ENCODE results near the gene DOCK4.

The DOCK4 gene

GRCh38 chr7:112072541-112073245, 133.5 kb downstream of the DOCK4 start:
- in situ Hi-C loops (cut with MboI; ENCODE audit: low pct_unique_long_range_greater_than_20kb, low sequenced_read_pairs), result no loop called here
- DNase-seq, result no peak

GRCh38 chr7:112071856-112072255, 134.3 kb downstream of the DOCK4 start:
- in situ Hi-C loops (cut with MboI; ENCODE audit: low pct_unique_long_range_greater_than_20kb, low sequenced_read_pairs), result no loop called here
- no peak for DNase-seq

DNA sequence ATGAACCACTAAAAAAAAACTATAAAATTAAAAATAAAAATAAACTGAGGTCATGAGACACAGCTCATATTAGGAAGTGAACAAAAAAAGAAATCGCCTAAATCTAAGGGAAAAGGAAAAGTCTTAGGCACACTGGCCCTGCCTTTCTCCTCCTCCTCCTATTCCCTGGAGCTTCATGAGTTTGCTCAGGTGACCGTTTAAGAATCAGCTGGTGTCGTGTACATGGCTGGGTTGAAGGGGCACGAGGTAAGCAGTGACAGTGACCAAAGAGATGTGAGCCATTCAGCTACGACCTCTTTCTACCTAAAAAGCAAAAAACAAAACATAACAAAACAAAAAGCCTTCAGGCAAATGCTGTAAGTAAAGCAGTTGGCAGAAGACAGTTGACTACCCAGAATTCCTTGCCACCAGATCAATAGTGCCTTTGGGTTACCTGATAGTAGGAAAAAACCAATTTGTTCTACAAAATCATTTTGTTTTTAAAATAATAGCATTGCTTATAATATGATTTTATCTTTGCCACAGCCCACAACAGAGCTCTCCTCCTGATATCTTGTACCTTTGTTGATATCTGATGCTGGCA, 135.4 kb downstream of the DOCK4 start:
- DNase-seq, result no peak
- in situ Hi-C loops (cut with MboI; ENCODE audit: low pct_unique_long_range_greater_than_20kb, low sequenced_read_pairs), result no loop called here

- in situ Hi-C loops (cut with MboI; ENCODE audit: low pct_unique_long_range_greater_than_20kb, low sequenced_read_pairs), result no loop called here
- no peak for DNase-seq
Measured at GRCh38 chr7:112069879-112070321, 136.3 kb downstream of the DOCK4 start.

DNA sequence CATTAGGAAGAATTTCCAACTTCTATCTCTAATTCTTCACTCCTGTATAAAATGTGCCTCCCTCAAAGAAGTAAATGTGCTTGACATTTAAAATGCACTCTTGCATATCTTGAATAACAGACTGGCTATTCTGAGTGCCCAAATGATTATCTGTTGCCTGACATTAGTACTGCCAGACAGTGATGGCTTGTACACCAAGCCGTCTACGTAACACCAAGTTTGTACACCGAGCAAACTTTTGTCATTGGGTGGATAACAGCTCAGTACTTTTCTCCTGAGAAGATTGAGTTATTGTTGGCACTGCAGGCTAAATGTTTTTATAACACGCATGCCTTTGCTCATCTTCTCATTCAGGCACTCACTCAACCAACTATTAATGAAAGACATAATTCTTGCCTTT, 137.2 kb downstream of the DOCK4 start:
- no peak for DNase-seq
- in situ Hi-C loops (cut with MboI; ENCODE audit: low pct_unique_long_range_greater_than_20kb, low sequenced_read_pairs), result no loop called here

GRCh38 chr7:112067632-112068540, 138.3 kb downstream of the DOCK4 start:
- no peak for DNase-seq
- in situ Hi-C loops (cut with MboI; ENCODE audit: low pct_unique_long_range_greater_than_20kb, low sequenced_read_pairs), result no loop called here

GRCh38 chr7:112067200-112067599, 139.0 kb downstream of the DOCK4 start:
- in situ Hi-C loops (cut with MboI; ENCODE audit: low pct_unique_long_range_greater_than_20kb, low sequenced_read_pairs), result no loop called here
- no peak for DNase-seq

DNA sequence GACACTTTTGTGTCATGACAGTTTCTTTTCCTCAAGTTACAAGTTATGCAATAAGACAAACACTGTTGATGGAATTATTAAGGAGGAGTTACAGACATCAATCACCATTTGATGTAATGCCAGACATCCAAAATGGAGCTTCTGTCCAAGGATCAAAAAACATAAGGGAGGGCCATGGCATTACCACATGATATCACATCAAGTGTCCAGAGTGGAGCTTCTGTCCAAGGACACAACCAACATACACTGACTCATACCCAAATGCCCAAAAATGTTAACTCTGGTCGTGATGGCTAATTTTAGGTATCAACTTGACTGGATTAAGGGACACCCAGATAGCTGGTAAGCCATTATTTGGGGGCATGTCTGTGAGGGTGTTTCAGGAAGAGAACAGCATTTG, 140.4 kb downstream of the DOCK4 start:
- in situ Hi-C loops (cut with MboI; ENCODE audit: low pct_unique_long_range_greater_than_20kb, low sequenced_read_pairs), result no loop called here
- DNase-seq, result no peak

DNA sequence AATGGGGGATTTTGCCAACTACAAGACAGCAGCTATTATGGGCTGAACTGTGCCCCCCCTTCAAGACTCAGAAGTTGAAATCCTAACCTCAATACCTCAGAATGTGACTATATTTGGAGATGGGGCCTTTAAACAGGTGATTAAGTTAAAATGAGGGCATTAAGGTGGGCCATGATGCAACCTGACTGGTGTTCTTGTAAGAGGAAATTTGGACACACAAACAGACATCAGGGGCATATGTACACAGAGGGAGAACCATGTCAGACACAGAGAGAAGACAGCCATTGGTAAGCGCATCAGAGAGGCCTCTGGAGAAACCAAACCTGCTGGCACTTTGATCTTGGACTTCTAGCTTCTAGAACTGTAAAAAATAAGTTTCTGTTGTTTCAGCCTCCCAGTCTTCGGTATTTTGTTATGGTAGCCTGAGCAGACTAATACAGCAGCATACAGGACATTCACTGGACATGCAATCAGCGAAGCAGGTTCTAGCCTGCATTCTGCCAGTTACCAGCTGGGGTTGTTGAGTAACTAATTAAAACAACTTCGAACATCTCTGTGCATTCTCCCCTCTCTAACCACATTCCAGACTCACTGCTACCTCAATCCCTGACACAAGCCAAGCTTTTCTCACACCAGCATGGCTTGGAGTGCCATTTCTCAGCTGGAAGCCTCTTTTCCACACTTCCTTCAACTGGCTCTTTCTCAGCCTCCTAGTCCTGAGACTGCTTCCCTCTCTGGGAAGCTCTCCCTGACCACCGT, 141.4 kb downstream of the DOCK4 start:
- in situ Hi-C loops (cut with MboI; ENCODE audit: low pct_unique_long_range_greater_than_20kb, low sequenced_read_pairs), result no loop called here
- DNase-seq, result no peak

- no peak for DNase-seq
- in situ Hi-C loops (cut with MboI; ENCODE audit: low pct_unique_long_range_greater_than_20kb, low sequenced_read_pairs), result no loop called here
Measured at GRCh38 chr7:112063974-112064373, 142.2 kb downstream of the DOCK4 start.

- in situ Hi-C loops (cut with MboI; ENCODE audit: low pct_unique_long_range_greater_than_20kb, low sequenced_read_pairs), result no loop called here
Measured at GRCh38 chr7:112061051-112061450, 145.1 kb downstream of the DOCK4 start.

GRCh38 chr7:112060625-112061024, 145.6 kb downstream of the DOCK4 start:
- DNase-seq, result no peak
- in situ Hi-C loops (cut with MboI; ENCODE audit: low pct_unique_long_range_greater_than_20kb, low sequenced_read_pairs), result no loop called here

More at GRCh38 chr7:112061051-112061450, 145.1 kb downstream of the DOCK4 start:
- DNase-seq, result no peak

- no peak for DNase-seq
- in situ Hi-C loops (cut with MboI; ENCODE audit: low pct_unique_long_range_greater_than_20kb, low sequenced_read_pairs), result no loop called here
Measured at GRCh38 chr7:112059675-112060074, 146.5 kb downstream of the DOCK4 start.

GRCh38 chr7:112058686-112059085, 147.5 kb downstream of the DOCK4 start:
- DNase-seq, result no peak
- in situ Hi-C loops (cut with MboI; ENCODE audit: low pct_unique_long_range_greater_than_20kb, low sequenced_read_pairs), result no loop called here

DNA sequence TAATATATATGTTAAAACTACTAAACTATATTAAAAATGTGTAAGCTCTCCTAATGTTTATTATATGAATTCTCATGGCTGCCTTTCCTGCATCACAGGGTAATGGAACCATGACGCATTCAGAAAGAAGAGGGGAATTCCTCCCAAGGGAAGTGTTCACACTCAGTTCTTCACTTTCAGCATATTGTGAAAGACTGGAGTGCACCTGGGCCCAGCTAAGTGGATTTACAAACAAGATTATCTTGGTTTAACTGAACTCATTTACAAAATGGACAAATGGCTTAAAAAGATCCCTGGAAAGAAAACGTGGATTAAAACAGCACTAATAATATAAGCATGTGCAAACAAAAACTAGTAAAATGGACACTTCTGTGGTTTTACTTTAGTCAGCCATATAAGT, 149.8 kb downstream of the DOCK4 start:
- DNase-seq, result no peak
- in situ Hi-C loops (cut with MboI; ENCODE audit: low pct_unique_long_range_greater_than_20kb, low sequenced_read_pairs), result no loop called here

- DNase-seq, result no peak
- in situ Hi-C loops (cut with MboI; ENCODE audit: low pct_unique_long_range_greater_than_20kb, low sequenced_read_pairs), result no loop called here
Measured at GRCh38 chr7:112053737-112054069, 152.5 kb downstream of the DOCK4 start.

DNA sequence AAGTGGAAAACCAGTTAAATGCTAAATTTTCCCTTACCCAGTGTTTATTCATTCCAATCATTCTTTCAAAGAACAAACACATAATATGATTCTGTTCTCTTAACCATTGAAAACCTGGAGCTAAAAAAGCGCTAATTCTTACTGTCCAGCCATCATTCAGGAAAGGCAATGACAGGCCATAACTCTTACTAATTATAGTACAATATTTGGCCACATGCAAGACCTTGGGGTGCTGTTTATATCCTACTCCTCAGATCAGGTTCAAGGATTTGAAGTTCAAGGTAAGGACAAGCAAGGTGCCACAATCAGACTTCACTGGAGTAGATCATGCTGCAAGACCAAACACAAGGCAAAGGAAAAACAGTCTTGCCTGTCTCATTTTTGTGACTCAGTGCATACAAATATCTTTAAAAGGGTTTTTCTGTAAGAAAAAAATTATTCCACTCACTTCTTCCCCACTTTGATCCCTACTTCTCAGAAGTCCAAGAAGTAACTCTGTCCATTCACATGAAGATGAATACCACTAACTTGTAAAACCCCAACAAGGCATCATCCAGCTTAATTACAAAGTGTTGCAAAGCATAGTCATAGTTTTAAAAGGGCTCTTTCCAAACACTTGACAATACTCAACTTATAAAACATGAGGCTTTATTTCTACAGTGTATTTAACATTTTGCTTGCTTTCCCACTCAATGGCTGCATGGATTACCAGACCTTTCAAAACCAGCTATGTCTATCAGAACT, 153.0 kb downstream of the DOCK4 start:
- in situ Hi-C loops (cut with MboI; ENCODE audit: low pct_unique_long_range_greater_than_20kb, low sequenced_read_pairs), result no loop called here
- no peak for DNase-seq

DNA sequence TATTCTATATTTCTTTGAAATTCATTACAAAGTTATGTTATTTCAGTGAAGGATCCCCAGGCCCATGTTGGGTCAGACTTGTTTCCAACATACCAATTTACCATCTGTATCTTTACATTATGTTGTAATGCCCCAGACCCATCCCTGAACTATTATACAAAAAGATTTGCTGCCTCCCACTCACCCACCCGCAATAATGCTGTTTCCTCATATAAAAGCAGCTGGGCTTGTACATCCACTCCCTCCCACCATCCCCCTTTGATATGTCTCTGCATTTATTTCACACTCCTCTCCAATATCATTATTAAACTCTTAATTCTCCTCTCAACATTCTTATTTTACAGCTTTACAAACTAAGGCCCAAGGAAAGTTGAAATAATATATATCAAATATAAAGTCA, 153.7 kb downstream of the DOCK4 start:
- DNase-seq, result no peak
- in situ Hi-C loops (cut with MboI; ENCODE audit: low pct_unique_long_range_greater_than_20kb, low sequenced_read_pairs), result no loop called here

Measured in KBM-7 (cell line).